GM21528 (cell line): ENCODE measurements around the gene ADCYAP1R1.

ENCODE experiments used
- ATAC-seq: cut with Tn5 transposase; IDR thresholded peaks from one replicate; pipeline ENCODE4 v1.9.1; 2021; ENCODE audit warnings: mild to moderate bottlenecking, moderate library complexity; ENCODE audit not compliant: unreplicated experiment, low FRiP score

ADCYAP1R1 gene

GRCh38 chr7:31033674-31034300, 18.3 kb upstream of the ADCYAP1R1 start:
- ATAC-seq, result no peak

- no peak for ATAC-seq
These were observed 15.2 kb upstream of the ADCYAP1R1 start for GRCh38 chr7:31036924-31037323.

- no peak for ATAC-seq
These were observed 9.0 kb upstream of the ADCYAP1R1 start for GRCh38 chr7:31043051-31043471.

GRCh38 chr7:31044529-31044928, 7.6 kb upstream of the ADCYAP1R1 start:
- no peak for ATAC-seq

GRCh38 chr7:31046723-31047122, 5.4 kb upstream of the ADCYAP1R1 start:
- ATAC-seq, result no peak

DNA sequence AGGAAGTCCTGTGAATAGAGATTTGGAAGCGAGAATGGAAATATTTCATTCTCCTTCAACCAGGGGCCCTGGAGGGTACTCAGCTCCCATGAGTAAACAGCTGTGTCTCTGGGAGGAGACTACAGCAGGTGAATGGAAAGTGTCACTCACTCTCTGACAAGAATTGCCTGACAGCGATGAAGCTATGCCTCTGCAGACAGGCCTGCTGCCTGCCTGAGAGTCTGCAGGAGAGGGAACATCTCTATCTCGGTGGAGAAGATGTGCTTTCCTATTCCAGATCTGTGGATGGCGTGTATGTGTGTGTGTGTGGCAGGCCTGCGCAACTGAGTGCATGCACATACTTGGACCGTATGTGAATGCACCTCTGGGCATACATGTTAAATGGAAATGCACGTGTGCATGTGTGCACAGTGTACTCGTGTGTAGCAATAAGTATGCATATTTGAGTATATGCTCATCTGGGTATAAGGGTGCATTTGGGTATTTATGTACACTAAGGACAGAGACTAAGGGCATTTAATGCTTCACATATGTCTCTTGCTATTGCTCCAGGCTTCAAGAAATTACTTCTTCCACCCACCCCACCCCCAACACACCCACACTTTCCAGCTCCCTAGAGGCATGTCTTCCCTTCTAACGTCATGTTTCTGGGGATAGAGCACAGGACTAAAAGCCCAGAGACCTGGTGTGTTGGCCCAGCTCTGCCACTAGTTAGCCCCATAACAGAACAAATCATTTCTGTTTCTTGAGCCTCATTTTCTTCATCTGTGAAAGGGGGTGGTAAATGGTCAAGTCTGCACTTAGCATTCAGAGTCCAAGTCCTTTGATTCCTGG, 4.6 kb upstream of the ADCYAP1R1 start:
- ATAC-seq, result no peak

DNA sequence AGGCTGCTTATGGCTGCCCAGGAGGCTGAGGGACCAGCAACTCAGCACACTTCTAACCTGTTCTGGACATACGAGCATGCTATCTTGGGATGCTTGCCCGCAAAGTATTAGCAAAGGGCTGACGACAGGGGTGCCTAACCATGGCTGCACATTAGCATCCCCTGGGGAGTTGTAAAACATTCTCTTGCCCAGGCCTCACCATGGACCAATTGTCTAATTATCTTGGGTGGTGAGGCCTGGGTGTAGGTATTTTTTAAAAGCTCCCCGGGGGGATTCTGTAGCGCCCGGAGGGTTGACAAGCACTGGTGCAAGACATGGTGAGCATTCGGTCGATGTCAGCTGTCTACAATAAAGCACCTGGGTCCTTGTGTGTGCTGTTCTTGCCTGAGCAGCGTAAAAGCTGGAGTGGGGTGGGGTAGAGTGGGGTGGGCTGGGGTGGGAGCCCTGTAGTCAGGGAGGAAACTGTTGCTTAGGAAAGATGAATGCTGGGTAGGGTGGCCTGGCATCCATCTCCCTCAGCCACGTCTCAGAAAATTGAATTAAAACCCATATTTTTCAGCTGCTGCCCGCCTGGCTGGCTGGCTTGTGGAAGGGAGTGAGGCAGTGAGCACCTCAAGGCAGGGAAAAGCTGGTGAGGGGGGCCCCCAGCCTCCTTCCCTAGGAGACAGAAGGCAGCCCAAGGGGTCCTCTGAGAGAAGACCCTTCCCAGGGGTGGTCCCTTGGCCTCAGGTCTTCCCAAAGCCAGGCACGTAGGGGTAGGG, 2.9 kb upstream of the ADCYAP1R1 start:
- no peak for ATAC-seq

DNA sequence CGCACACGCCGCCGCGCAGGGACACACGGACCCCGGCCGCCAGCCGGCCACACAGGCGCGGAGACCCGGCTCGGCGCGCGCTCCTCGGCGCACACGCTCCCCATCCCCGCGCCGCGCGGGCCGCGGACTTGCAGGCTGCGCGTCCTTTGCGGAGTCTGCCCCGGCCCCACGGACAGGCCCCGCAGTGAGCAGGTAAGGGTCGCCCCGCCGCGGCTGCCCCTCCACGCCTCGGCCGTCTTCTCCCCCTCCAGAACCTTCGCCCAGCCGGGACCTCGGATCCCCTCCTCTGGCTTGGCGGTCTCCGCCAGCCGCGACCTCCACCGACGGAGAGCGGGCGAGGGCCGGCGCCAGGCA, 356 bp downstream of the ADCYAP1R1 start:
- no peak for ATAC-seq

- no peak for ATAC-seq
These were observed 913 bp downstream of the ADCYAP1R1 start for GRCh38 chr7:31052841-31053601.

GRCh38 chr7:31053986-31054385, 1.9 kb downstream of the ADCYAP1R1 start:
- no peak for ATAC-seq

DNA sequence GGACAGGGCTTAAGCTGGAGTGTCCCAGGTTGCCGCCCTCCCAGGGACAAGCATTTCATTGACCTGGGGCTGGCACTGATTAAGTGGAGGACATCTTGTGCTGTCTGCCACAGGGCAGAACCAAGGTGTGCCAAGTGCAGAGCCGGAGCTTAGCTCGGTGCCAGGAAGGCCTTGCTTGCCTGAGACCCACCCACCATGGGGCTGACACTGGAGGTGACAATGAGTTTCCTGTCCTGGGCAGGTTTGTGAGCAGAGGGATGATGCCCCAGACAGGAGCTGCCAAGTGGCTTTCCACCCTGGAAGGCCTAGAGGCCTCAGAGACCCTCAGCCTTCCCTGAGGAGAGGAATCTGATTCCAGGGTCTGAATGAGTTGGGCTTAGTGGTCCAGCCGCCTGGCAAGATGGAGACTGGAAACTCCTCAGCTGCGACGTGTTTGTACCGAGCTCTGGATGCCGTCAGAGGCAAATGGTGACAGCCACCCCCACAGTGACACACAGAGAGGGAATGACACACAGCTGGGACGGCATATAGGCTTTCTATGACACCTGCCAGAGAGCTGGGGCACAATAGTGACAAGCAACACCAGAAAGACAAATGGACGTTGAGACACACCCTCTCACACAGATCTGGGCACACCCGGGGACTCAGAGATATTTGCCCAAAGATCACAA, 2.6 kb downstream of the ADCYAP1R1 start:
- ATAC-seq, result no peak

- ATAC-seq, result no peak
These were observed 3.4 kb downstream of the ADCYAP1R1 start for GRCh38 chr7:31055471-31055870.

GRCh38 chr7:31056775-31057346, 4.8 kb downstream of the ADCYAP1R1 start:
- no peak for ATAC-seq

- ATAC-seq, result no peak
These were observed 6.0 kb downstream of the ADCYAP1R1 start for GRCh38 chr7:31058122-31058521.

DNA sequence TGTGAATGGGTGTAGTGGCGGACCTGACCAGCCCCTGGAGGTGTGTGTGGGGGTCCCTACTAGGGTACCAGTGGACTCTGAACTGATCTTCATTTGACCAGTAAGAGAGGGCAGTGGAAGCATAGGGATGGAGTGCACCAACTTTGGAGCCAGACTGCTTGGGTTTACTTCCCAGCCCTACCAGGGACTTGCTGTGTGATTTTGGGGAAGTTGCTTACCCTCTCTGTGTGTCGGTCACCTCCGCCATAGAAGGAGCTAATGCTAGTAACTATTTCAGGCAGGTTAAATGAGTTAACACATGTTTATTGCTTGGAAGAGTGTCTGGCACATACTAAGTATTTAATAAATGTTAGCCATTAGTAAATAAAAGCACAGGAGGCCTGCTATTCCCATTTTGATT, 6.6 kb downstream of the ADCYAP1R1 start:
- no peak for ATAC-seq

GRCh38 chr7:31059551-31059950, 7.4 kb downstream of the ADCYAP1R1 start:
- no peak for ATAC-seq

DNA sequence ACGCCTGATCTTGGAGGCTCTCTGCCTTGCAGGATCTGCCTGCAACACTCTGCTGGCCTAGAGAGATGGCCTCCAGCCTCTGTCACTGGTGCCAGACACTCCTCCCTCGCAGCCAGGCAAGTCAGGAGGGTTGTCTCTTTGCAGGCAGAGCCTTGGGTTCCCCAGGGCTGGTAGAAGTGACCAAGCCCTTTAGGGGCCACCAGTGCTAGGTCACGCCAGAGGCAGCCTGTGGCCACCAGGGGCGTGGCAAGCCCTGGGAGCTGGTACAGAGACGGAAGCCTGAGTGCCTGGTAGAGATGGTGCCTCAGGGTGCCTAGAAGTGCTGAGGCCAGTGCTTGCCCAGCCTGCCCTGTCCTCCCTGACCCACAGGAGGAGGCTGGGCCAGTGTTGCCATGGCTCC, 9.1 kb downstream of the ADCYAP1R1 start:
- ATAC-seq, result no peak

- ATAC-seq, result no peak
These were observed 10.8 kb downstream of the ADCYAP1R1 start for GRCh38 chr7:31062746-31063435.

- no peak for ATAC-seq
These were observed 13.0 kb downstream of the ADCYAP1R1 start for GRCh38 chr7:31065021-31065593.
